MCF 10A (cell line): ENCODE measurements around the gene NRP1. TPM values are rescaled to one million over a fixed set of nuclear protein-coding genes. Genes with fewer than 3 reads are reported as not detected.
A peak's percentile ranks its signal among the peaks of the same experiment; 100 is the strongest.

ENCODE experiments used
- BruUV-seq: library from RNA; stranded (reverse); fragments of 400-500 nt; replicated peaks from 2 replicates; lab custom pipeline; 2021; lab: Mats Ljungman, UMichigan
- CTCF ChIA-PET: fragments of 300-600 bp; sonication (Branson Sonifier 250); formaldehyde crosslinking; extraction: SDS; loops from one replicate; lab custom pipeline; 2021; ENCODE audit warnings: antibody characterized with exemption, inconsistent platforms; lab: Yijun Ruan, JAX
- POLR2A ChIA-PET: fragments of 300-600, 350-650 bp; sonication (Branson Sonifier 250); formaldehyde crosslinking; extraction: SDS; loops from one replicate; lab custom pipeline; 2020; ENCODE audit warnings: antibody characterized with exemption, inconsistent platforms; lab: Yijun Ruan, JAX
- DNase-seq: peaks from one replicate; pipeline ENCODE4 v3.0.0-alpha.2; 2018; ENCODE audit not compliant: unreplicated experiment
- H3K27ac Mint-ChIP-seq: one replicate; pipeline ENCODE4 v1.8.0; 2022; ENCODE audit warnings: mild to moderate bottlenecking, low read depth, mixed read lengths; ENCODE audit not compliant: unreplicated experiment
- H3K27me3 Mint-ChIP-seq: one replicate; pipeline ENCODE4 v1.8.0; 2022; ENCODE audit warnings: mixed read lengths; ENCODE audit not compliant: insufficient read depth, unreplicated experiment
- H3K36me3 Mint-ChIP-seq: one replicate; pipeline ENCODE4 v1.8.0; 2022; ENCODE audit warnings: mild to moderate bottlenecking, moderate library complexity, mixed read lengths; ENCODE audit not compliant: insufficient read depth, unreplicated experiment
- H3K4me1 Mint-ChIP-seq: one replicate; pipeline ENCODE4 v1.8.0; 2022; ENCODE audit warnings: mixed read lengths; ENCODE audit not compliant: insufficient read depth, unreplicated experiment
- H3K4me3 Mint-ChIP-seq: one replicate; pipeline ENCODE4 v1.8.0; 2022; ENCODE audit warnings: mild to moderate bottlenecking, moderate library complexity, mixed read lengths; ENCODE audit not compliant: unreplicated experiment
- H3K9me3 Mint-ChIP-seq: one replicate; pipeline ENCODE4 v1.8.0; 2022; ENCODE audit warnings: mixed read lengths; ENCODE audit not compliant: unreplicated experiment
- intact Hi-C: fragments of 100-400 bp; cut with micrococcal nuclease; formaldehyde crosslinking; loops from 2 replicates; pipeline ENCODE4 v1.14.1; 2022
- total RNA-seq: library from RNA; stranded (reverse); gene quantifications from 2 replicates; pipeline ENCODE4 v1.2.3, GENCODE V29; 2022
- TF ChIP-seq, protein P1 (sequence below): fragments of 200-600 bp; IDR thresholded peaks from one replicate; pipeline ENCODE4 v1.8.0; 2022; ENCODE audit warnings: antibody characterized with exemption, mild to moderate bottlenecking; ENCODE audit not compliant: unreplicated experiment

NRP1 gene
- total RNA-seq, 1 experiment from 2014 or later, result 66.6 TPM

DNA sequence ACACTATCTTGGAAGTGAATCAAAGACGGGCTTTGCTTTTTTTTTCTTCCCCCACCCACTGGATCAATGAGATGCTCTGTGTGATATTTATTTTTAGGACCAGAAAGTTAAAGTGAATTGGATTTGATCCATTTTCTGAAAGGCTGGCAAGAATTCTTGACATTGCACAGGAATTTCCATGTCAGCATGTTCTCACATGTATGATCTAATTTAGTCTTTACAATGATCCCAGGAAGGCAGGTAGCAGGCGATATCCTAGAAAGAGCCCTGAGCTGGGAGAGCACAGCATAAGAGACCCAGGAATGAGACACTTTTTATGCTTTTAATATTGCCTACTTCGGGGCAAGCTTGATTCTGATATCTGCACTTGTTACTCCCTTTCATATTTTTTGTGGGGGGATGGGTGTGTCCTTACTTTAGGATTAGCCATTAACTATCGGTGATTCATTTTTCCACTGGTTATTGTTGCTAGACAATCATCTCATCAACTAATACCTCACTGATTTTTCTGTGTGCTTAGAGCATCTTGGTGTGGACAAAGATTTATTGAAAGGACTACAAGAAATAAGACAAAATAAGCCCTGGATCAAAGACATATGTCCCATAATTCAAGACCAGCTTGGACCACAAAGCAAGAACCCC, 58.1 kb downstream of the NRP1 start:
- no peaks in the 10 kb centered on the region for H3K9me3 Mint-ChIP-seq
- peaks cover 7% of the 10 kb centered on the region for H3K36me3 Mint-ChIP-seq
- H3K4me3 Mint-ChIP-seq, result no peak overlapping the region
- ChIA-PET POLR2A (interaction anchor here (0.6 to 1.2 kb wide), 3 partner anchors 10 to 17 kb away, joined by 3 to 5 read pairs (median 3); no protein-coding TSS in a partner anchor), CTCF (no interaction called here)
- peak overlapping the region; percentile 54 for H3K27ac Mint-ChIP-seq
- no peak for DNase-seq
- peaks cover 49% of the 10 kb centered on the region for H3K4me1 Mint-ChIP-seq
- TF ChIP-seq, protein P1, sequence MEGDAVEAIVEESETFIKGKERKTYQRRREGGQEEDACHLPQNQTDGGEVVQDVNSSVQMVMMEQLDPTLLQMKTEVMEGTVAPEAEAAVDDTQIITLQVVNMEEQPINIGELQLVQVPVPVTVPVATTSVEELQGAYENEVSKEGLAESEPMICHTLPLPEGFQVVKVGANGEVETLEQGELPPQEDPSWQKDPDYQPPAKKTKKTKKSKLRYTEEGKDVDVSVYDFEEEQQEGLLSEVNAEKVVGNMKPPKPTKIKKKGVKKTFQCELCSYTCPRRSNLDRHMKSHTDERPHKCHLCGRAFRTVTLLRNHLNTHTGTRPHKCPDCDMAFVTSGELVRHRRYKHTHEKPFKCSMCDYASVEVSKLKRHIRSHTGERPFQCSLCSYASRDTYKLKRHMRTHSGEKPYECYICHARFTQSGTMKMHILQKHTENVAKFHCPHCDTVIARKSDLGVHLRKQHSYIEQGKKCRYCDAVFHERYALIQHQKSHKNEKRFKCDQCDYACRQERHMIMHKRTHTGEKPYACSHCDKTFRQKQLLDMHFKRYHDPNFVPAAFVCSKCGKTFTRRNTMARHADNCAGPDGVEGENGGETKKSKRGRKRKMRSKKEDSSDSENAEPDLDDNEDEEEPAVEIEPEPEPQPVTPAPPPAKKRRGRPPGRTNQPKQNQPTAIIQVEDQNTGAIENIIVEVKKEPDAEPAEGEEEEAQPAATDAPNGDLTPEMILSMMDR, result no peak
- no peaks in the 10 kb centered on the region for H3K27me3 Mint-ChIP-seq
- intact Hi-C loops, result no loop called here
- BruUV-seq, result no TSS peak

DNA sequence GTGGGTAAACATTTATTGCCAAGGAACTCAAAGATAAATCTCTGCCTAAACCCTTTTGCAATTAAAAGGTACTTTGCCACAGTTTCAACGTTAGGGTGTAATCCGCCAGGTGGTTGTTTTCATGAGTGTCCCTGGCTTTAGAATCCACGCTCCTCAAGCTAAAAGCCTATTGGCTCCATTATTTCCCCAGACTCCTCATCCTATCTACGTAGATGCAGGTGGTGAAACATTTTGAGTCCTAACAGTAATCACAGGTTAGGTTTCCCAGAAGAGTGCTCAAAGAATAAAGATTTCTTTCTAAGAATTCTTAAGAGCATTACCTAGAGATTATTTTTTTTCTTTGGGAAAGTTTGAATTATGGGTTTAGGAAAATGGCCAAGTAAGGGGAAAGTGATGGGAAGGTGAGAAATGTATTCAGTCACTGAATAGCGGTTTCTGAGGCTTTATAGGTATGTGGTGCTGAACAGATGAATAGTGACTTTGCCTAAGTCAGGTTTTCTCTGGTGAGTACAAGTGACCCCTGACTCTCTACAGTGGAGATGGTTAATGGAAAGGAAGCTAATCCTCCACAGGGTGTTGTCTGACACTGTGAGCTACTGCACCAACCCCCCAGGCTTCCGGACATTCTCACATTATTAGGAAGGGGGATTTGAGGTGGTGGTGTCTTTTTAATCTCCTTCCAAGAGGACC, 60.2 kb downstream of the NRP1 start:
- TF ChIP-seq, protein P1, result no peak
- intact Hi-C loops, result loop anchor here (5.0 kb wide), 1 partner anchor 262 kb away; no protein-coding TSS in a partner anchor
- ChIA-PET POLR2A (interaction anchor here (0.9 to 3.6 kb wide), 10 partner anchors 9 to 81 kb away, joined by 3 to 32 read pairs (median 6); partner anchors contain the start of gene NRP1), CTCF (interaction anchor here (0.6 to 4.6 kb wide), 3 partner anchors 19 to 245 kb away, joined by 3 to 30 read pairs (median 3); no protein-coding TSS in a partner anchor)
- Mint-ChIP-seq H3K27ac (peak overlapping the region; percentile 94), H3K27me3 (no peaks in the 10 kb centered on the region), H3K4me1 (peaks cover 42% of the 10 kb centered on the region), H3K4me3 (peak overlapping the region; percentile 66), H3K36me3 (peaks cover 3% of the 10 kb centered on the region), H3K9me3 (no peaks in the 10 kb centered on the region)
- DNase-seq, result no peak
- BruUV-seq, result no TSS peak

DNA sequence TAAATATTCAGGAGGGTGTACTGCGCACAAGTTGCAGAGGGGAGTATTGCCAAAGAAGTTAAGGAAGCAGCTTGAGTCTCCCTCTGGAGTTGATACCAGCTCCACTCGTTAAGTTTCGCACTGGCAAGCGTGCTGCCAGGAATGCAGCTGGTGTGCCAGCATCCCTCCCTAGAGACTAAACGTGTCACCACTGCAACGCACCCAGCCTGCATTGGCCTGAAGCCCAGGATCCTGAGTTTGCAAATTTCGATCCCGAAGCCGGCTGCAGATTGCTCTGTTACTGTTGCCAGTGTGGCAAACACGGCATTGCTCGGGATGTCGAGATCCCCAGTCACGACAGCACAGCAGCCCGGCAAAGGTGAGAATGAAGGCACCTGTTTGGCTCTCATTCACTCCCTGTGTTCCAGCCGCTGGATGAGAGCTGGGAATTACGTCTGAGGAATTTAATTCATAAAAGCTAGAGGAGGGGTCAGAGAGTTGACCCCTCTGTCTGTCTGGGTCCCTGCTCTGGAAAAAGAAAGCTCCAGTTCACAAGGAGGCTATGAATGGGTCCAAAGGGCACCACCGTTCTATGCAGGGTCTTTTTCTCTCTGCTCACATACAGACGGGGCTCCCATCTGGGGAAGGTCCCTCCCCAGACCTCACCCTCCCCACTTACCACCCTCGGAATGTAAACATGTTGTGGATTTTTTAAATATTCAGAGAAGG, 61.0 kb downstream of the NRP1 start:
- peaks cover 42% of the 10 kb centered on the region for H3K4me1 Mint-ChIP-seq
- CTCF ChIA-PET, result interaction anchor here (0.6 to 4.6 kb wide), 10 partner anchors 14 to 642 kb away, joined by 3 to 30 read pairs (median 3); no protein-coding TSS in a partner anchor
- H3K4me3 Mint-ChIP-seq, result peak overlapping the region; percentile 66
- TSS peak; percentile 89 for BruUV-seq
- POLR2A ChIA-PET, result interaction anchor here (0.9 to 3.6 kb wide), 12 partner anchors 8 to 80 kb away, joined by 3 to 32 read pairs (median 6); partner anchors contain the start of gene NRP1
- H3K27ac Mint-ChIP-seq, result peak overlapping the region; percentile 94
- DNase-seq, result peak; percentile 98
- no peaks in the 10 kb centered on the region for H3K27me3 Mint-ChIP-seq
- TF ChIP-seq, protein P1, result no peak
- intact Hi-C loops, result loop anchor here (1.0 to 5.0 kb wide), 4 partner anchors 18 to 261 kb away; no protein-coding TSS in a partner anchor
- no peaks in the 10 kb centered on the region for H3K36me3 Mint-ChIP-seq
- no peaks in the 10 kb centered on the region for H3K9me3 Mint-ChIP-seq
